Lower lobe of right lung (tissue), 2 donors: ENCODE measurements around the gene SMIM23. TPM values are rescaled to one million over a fixed set of nuclear protein-coding genes. Genes with fewer than 3 reads are reported as not detected.

Source experiments
- ATAC-seq, 2 donors: fragments of 200-7000 bp; cut with Tn5 transposase; one replicate each; pipeline ENCODE4 v1.9.1; 2020 to 2022; ENCODE audit warnings: mild to moderate bottlenecking in 2 of 2, moderate library complexity in 2 of 2
- DNase-seq: peaks from one replicate; pipeline ENCODE4 v3.0.0-alpha.2; 2020
- H3K27ac ChIP-seq: fragments of 200-600 bp; one replicate; pipeline ENCODE4 v1.8.0; 2022
- H3K27me3 ChIP-seq: fragments of 200-600 bp; one replicate; pipeline ENCODE4 v1.8.0; 2022; ENCODE audit warnings: low read depth
- H3K36me3 ChIP-seq: fragments of 200-600 bp; one replicate; pipeline ENCODE4 v1.8.0; 2022; ENCODE audit warnings: mild to moderate bottlenecking
- H3K4me1 ChIP-seq: fragments of 200-600 bp; one replicate; pipeline ENCODE4 v1.8.0; 2022
- H3K4me3 ChIP-seq: fragments of 200-600 bp; one replicate; pipeline ENCODE4 v1.8.0; 2022; ENCODE audit warnings: mild to moderate bottlenecking
- H3K9me3 ChIP-seq: fragments of 200-600 bp; one replicate; pipeline ENCODE4 v1.8.0; 2022
- CTCF ChIP-seq: fragments of 200-600 bp; IDR thresholded peaks from one replicate; pipeline ENCODE4 v1.8.0; 2022; ENCODE audit warnings: antibody characterized with exemption, mild to moderate bottlenecking
- intact Hi-C: fragments of 100-400 bp; cut with DNase I; formaldehyde crosslinking; loops from one replicate; pipeline ENCODE4 v1.11.0; 2022
- total RNA-seq: library from RNA; stranded (reverse); fragmentation: NEBNext Ultra II Directional; extraction: Animal tissue kit (Norgen Biotek cat#: 25700); gene quantifications from one replicate; pipeline ENCODE4 v1.2.1, GENCODE V29; 2021
- donor health status: DM: no; HTN: yes; CAD: no; lungs with severe emphysema.

Gene SMIM23
- total RNA-seq, 1 donor from 2014 or later: not detected

DNA sequence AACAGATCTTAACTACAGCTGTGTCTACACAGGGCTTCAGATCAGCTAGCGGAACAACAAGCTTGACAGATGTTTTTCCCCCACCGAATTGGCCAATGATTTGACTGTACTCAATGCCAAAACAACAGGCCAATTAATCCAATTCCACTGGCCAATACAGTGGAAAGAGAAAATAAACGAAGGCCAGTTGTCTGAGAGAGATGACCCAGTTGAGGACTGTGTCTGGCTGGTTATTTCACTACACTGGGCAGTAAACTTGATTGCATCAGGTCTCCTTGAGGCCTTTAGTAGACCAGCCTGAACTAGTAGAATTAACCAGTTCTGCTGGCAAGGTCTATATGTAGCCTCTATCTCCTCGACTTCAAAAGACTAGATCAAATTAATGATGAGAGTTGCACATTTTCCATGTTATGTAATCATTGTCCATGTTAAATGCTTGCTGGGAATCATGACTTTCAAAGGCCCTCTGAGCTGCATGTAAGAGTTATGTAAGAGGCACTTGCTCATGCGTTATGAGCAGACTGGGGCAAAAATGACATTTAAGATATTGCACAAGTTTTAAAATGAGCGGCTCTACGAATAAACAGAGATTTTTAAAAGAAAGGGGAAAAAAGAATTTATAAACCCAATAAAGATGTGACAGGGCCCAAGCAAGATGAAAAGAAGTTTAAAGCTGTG is 28.3 kb downstream of the SMIM23 start:
- TF ChIP-seq CTCF: no peak
- H3K36me3 ChIP-seq: no peaks in the 10 kb centered on the region
- H3K4me1 ChIP-seq: peaks cover 5% of the 10 kb centered on the region
- H3K27ac ChIP-seq: no peak overlapping the region
- no peak overlapping the region for H3K4me3 ChIP-seq
- ATAC-seq: peak in 1 of 2 donors; percentile 43
- no peak for DNase-seq
- no peaks in the 10 kb centered on the region for H3K27me3 ChIP-seq
- H3K9me3 ChIP-seq: no peaks in the 10 kb centered on the region
- intact Hi-C loops: no loop called here

GRCh38 chr5:171816666-171817065 is 31.0 kb downstream of the SMIM23 start:
- Histone ChIP-seq H3K4me1 (peaks cover 5% of the 10 kb centered on the region), H3K36me3 (no peaks in the 10 kb centered on the region), H3K4me3 (no peak overlapping the region), H3K9me3 (no peaks in the 10 kb centered on the region), H3K27ac (no peak overlapping the region), H3K27me3 (no peaks in the 10 kb centered on the region)
- no peak for ATAC-seq
- intact Hi-C loops: no loop called here
- no peak for TF ChIP-seq CTCF
- DNase-seq: no peak

DNA sequence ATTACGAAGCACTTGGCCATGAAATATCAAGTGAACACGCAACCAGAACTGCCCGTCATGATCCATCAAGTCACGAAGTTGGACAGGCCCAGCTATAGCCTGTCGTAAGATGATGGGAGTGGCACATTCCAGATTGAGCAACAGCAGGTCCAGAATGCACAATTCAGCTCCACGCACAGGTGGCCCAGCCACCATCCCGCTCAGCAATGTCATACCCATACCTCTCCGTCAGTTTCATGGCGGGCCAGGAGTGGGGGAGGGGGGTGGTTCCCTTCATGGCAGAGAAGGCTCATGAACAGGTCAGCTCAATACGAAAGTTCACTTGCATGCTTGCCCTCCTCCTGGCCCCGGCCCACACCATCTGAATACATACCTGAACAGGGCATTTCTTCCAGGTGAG is 34.9 kb downstream of the SMIM23 start:
- ATAC-seq: no peak
- TF ChIP-seq CTCF: no peak
- Histone ChIP-seq H3K4me1 (no peaks in the 10 kb centered on the region), H3K27me3 (no peaks in the 10 kb centered on the region), H3K27ac (no peak overlapping the region), H3K9me3 (no peaks in the 10 kb centered on the region), H3K4me3 (no peak overlapping the region), H3K36me3 (no peaks in the 10 kb centered on the region)
- DNase-seq: no peak
- intact Hi-C loops: no loop called here

- no peaks in the 10 kb centered on the region for H3K9me3 ChIP-seq
- DNase-seq (no peak), ATAC-seq (no peak)
- no peaks in the 10 kb centered on the region for H3K36me3 ChIP-seq
- no peaks in the 10 kb centered on the region for H3K27me3 ChIP-seq
- no peak for TF ChIP-seq CTCF
- H3K4me3 ChIP-seq: no peak overlapping the region
- no peaks in the 10 kb centered on the region for H3K4me1 ChIP-seq
- H3K27ac ChIP-seq: no peak overlapping the region
- intact Hi-C loops: no loop called here
Measured at GRCh38 chr5:171821286-171821685, 35.7 kb downstream of the SMIM23 start.

DNA sequence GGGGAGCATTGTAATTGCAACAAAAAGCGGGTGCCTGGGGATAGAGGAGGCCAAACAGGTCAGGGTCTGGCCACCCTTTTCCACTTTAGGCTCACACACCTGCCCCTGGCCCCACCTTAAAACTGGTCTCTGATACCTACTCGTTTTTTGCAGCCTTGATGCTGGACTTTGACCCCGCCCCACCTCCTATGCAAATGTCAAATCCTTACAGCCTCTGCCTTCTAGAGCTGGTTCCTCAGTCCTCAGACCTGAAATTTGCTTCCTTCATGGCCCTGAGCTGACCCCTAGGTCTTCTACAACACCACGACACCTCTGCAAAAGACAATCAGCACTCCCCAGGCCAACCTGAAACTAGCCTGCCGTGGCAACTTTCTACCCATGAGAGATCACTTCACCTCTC is 37.7 kb downstream of the SMIM23 start:
- H3K9me3 ChIP-seq: no peaks in the 10 kb centered on the region
- H3K27me3 ChIP-seq: no peaks in the 10 kb centered on the region
- intact Hi-C loops: no loop called here
- H3K4me1 ChIP-seq: no peaks in the 10 kb centered on the region
- TF ChIP-seq CTCF: no peak
- ATAC-seq (no peak), DNase-seq (no peak)
- H3K36me3 ChIP-seq: no peaks in the 10 kb centered on the region
- no peak overlapping the region for H3K27ac ChIP-seq
- H3K4me3 ChIP-seq: no peak overlapping the region
